HEK293 (cell line): ENCODE results near the gene TPO.

ENCODE experiments used
- CTCF ChIP-seq: fragments of 450-650 bp; formaldehyde crosslinking; IDR thresholded peaks from 2 replicates; pipeline ENCODE4 v1.5.1; 2016; ENCODE audit warnings: missing biosample characterization, missing genetic modification characterization
- ZNF837 ChIP-seq: fragments of 450-650 bp; formaldehyde crosslinking; IDR thresholded peaks from 2 replicates; pipeline ENCODE4 v1.5.1; 2016; ENCODE audit warnings: missing biosample characterization, missing genetic modification characterization

GRCh38 chr2:1586251-1586922 lies 173.1 kb downstream of the TPO start:
- TF ChIP-seq ZNF837 (no peak), CTCF (no peak)
